AG20443 (cell line): ENCODE measurements around the gene TSHZ2.

Experiments
- DNase-seq: peaks from one replicate; pipeline ENCODE4 v3.0.0; 2012; ENCODE audit warnings: low spot score, mixed read lengths

TSHZ2 gene

DNA sequence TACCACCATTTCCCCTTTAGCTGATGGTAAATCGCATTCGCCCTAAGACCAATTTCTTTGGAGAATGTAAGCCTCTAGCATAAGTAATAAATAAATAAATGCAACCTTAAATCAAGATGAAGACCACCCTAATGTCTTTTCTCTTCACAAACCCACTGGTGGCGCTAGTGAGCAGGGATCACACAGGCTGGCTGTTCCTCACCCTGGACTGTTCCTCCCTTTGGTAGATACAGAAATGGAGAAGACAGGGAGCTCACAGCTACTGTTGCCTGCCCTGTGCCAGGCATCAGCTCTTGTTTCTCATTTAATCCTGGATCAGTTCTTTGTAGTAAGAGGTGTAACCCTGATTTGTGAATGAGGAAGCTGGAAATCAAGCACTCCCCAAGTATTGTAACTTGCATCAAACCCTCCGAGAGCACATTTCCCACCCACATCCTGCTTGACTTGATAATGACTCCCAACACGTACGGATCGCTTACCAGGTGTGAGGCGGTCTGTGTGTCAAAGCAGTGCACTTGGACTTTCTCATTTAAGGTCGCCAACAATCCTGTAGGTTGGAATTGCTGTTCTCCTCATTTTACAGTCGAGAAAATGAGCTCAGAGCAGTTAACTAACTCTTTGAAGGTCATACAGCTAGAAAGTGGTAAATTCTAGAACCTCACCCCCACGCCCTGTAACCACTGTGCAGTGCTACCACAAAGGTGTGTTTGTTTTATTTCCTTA is 236.1 kb downstream of the TSHZ2 start:
- DNase-seq: no peak

DNA sequence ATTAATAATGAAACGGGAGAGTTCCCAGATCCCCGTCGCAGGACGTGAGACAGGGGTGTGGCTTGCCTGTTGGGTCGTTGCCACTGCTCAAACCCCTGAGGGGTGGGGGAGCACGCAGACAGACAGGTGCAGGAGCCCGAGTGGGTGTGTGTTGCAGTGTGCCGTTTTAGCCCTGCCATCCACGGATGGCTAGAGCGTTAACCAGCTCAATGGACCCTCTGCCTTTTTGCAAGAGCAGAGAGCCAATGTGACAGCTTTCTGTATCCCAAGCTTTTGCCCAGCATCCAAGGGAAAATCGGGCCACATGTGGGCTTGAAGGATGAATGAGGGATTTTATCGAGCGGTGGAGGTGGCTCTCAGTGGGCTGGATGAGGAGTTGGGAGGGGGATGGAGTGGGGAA is 237.9 kb downstream of the TSHZ2 start:
- no peak for DNase-seq

DNA sequence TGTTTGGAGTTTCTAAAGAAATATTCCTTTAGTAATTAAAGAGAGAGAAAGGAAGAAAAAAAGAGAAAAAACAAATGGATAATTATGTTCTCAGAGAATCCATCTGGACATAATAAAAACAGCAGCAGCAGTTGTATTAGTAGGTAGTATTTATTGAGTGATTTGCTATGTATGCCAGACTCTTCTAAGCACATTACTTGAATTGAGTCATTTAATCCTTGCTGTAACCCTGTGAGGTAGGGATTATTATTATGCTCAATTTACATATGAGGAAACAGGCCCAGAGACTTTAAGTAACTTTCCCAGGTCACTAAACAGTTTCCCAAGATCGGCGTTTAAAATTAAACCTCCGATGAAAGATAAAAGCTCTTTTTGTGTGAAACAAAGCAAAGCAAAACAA is 238.8 kb downstream of the TSHZ2 start:
- no peak for DNase-seq

DNA sequence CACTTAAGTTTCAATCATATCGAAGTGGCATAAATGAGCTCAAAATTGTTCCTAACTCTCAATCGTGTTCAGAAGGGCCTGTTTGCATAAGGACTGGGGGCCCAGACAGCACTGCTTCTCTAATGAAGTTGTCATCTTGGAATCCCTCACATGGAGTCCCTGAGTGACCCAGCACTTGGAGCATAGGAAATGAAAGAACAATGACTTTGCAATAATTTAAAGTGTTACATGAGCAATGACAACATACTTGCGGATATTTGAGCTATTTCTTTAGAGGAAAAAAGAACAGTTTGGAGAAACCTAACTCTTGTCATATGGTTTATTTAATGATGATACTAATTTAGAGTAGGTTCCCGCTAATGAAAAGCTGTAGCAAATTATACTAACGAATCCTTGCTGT is 239.9 kb downstream of the TSHZ2 start:
- DNase-seq: no peak

DNA sequence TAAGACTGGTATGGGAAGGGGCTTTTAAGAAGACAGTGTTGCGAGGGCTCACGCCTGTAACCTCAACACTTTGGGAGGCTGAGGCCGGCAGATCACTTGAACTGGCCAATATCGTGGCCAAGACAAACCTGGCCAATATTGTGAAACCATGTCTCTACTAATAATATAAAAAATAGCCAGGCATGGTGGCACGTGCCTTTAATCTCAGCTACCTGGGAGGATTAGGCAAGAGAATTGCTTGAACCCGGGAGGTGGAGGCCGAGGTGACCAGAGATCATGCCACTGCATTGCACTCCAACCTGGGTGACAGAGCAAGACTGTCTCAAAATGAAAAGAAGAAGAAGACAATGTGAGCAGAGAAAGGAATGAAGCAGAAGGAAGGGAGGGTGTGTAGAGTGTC is 242.2 kb downstream of the TSHZ2 start:
- DNase-seq: no peak

DNA sequence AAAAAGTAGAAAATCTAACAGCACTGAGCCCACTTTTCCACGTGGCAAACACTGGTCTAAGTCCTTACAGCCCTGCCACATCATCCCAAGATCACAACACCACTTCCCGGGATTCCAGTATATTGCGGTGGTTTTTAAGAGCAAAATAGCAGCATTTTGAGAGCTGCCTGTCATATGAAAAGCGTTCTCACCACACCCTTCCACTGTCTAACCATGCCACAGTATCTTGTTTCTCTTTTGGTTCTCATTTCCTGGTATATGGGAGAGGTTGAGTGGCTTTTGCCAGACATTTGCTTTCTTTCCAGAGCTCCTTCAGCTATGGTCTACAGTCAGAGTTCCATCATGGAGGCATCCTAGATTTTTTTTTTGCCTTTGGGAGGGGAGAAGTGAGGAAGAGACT is 243.0 kb downstream of the TSHZ2 start:
- DNase-seq: no peak

DNA sequence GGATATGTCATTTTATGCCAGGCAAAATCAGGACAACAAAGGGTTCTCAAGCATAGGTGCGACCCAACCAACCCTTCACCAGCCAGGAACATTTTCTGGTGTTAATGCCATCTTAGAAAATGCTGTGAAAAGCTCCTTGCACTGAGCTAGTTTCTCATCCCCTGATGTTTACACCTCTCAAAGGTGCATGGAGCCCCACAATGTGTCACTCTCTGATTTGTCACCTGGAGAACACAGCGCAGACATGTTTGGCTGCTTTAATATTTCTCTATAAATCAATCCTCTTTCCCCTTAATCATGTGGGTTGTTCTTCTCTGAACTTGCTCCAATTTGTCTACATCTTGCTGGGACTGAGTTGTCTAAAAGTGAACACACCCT is 244.3 kb downstream of the TSHZ2 start:
- no peak for DNase-seq

DNA sequence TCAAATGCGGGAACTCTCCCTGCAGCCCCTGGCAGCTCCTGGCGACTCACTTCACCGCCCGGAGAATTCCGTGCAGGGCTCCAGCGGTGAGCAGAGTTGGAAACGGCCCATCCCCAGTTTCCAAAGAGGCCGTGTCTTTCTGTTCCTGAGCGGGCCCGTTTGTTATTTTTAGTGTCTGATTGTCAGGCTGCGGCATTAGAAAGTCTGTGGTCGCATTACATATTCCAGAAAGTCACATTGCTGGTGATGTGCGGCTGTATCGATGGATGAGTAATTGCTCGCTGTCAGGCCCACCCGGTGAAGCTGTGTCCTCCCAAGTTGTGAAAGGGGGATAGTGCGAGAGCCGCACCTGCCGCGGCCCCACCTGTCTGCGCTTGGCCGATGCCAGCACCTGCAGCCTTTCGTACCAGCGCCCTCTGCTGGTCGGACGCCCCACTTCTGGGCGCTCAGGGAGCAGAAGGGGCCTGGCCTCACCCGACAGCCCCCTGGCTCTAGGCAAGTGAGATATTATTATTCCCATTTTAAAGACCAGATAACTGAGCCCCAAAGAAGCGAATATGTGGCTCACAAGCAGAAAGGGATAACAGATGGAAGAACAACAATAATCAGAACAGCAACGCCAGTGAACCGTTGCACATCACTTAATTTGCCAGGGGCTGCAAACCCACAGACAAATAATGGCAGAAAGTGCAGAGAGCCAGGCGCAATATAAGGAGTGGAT is 244.9 kb downstream of the TSHZ2 start:
- DNase-seq: peak; percentile 75

DNA sequence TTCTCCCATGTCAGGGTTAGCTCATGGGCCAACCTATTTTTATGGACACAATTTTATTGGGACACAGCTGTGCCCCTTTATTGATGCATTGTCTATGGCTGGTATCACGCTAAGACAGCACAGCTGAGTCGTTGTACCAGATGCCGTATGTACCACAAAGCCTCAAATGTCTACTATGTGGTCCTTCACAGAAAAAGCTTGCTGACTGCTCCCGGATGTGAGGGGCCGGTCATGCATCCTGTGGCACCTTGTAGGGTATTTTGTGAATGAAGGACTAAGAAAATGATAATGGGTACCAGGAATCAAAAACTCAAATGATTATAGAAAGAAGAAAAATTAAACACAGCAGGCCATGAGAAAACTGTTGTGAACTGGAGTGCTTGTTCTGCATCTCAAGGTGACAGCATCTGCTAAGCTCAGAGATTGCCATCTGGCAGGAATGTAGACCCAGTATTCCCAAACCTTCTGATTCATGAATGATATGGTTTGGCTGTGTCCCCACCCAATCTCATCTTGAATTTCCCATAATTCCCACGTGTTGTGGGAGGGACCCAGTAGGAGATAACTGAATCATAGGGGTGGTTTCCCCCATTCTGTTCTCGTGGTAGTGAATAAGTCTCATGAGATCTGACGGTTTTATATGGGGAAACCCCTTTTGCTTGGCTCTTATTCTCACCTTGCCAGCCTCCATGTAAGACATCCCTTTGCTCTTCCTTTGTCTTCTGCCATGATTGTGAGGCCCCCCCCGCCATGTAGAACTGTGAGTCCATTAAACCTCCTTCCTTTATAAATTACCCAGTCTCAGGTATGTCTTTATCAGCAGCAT is 248.5 kb downstream of the TSHZ2 start:
- no peak for DNase-seq

DNA sequence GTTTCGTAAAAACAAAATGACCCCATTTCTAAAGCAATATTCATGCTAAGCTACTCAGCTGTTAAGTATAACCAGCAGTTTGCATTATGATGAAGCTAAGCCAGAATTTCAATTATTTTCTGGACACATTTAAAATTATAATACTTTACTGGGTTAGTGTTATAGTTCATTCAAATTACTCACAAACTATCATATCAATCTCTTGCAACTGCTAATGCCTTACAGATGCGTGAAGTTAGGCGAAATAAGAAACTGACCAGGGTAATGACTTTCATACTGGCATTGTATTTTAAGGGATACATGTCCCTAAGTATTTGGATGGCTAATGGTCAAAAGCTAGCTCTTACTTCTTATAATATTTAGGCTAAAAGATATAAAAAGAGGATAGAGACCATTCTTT is 249.6 kb downstream of the TSHZ2 start:
- DNase-seq: no peak

DNA sequence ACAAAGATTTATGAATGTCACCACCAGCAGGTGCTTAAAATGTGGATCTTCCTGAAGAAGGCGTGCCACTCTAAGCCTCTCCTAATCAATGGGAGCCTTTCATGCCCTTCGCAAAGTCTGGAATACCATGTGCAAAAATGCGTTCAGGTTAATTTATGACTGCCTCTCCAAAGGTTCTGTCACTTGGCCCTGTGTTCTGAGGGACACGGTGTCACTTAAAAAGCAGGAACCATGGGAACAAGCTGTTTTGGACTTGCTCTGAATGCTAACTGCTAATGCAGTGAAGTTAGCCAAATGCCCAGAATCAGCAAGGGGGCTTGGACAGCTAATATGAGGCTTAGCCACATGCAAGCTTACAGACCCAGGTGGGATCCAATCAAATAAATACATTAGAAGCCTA is 250.3 kb downstream of the TSHZ2 start:
- no peak for DNase-seq

DNA sequence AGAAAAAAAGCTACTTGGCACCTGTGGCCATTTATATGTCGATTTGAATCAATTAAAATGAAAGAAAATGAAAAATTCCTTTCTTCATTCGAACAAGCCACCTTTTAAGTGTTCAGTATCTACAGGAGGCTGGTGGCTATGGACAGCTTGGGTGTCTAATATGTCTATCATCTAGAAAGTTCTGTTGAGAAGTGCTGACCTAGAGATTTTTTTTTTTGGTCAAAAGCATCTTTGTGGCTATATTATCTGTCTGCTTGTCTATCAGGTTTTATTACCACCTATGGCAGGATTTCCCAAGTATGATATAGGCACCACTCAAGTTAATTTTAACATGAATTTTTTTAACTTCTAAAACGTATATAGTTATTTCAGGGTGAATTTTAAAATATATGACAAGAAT is 250.8 kb downstream of the TSHZ2 start:
- DNase-seq: no peak

DNA sequence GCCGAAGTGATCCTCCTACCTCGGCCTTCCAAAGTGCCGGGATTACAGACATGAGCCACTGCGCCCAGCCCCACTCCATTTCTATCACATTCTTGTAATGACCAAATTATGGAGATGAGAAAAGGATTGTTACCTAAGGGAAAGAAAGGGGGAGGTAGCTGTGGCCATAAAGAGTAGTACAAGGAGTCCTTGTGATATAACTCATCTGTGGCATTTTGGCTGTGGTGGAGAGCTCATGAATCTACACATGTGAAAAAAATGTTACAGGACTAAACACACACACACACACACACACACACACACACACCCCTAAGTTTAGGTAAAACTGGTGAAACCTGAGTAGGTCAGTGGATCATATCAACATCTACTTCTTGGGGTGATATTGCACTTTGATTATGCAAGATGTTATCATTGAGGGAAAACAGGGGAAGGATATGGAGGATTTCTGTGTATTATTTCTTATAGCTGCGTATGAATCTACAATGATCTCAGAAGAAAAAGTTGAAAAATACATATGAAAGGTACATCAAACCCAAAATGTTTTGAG is 251.5 kb downstream of the TSHZ2 start:
- DNase-seq: no peak

DNA sequence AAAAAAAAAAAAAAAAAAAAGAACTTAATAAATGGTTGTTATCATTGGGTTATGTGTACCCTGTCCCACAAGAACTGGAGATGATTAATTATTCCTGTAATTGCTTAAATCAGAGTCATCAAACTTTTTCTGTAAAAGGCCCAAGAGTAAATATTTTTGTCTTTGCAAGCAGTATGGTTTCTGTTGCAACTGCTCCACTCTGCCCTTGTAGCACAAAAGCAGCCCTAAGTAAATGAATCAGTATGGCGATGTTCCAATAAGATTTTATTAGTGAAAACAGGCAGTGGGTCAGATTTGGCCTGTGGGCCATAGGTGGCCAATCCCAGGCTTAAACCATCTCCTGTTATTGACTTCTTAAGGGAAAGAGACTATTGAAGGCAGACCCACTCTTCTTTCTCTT is 252.7 kb downstream of the TSHZ2 start:
- peak; percentile 43 for DNase-seq

DNA sequence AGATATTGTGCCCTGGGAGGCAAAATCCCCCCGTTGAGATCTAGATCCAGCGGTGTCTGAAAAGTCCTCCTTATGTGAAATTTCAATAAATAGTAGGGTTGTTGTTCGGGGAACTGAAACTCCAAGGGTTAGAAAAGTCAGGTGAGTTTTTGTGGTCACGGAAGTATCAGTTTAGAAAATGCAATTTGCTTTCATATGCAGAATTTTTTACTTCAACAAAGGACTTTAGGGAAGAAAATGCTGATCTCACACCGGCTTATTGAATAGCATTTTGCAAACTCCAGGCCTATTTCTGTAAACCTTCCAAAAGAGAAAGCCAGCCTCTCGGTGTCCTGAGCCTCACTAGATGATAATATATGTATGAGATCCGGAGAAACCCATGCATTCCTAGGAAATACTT is 254.7 kb downstream of the TSHZ2 start:
- DNase-seq: no peak

DNA sequence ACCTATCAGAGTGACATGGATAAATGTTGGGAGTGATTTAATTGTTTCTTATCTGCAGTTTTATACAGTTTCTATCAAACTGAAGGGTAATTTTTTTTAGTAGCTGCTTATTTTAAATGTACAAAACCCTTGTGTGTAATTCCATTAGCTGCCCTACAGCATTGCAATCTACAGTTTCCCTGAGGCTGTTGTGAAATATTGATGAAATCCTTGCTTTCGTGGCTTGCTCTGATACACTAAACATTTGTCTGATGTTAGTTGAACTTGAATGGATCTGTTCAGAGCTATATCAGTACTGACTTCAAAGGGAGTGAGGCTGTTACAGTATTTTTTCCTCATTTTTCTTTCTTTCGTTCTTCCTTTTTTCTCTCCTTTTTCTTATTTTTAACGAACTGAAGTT is 255.4 kb downstream of the TSHZ2 start:
- peak; percentile 25 for DNase-seq

DNA sequence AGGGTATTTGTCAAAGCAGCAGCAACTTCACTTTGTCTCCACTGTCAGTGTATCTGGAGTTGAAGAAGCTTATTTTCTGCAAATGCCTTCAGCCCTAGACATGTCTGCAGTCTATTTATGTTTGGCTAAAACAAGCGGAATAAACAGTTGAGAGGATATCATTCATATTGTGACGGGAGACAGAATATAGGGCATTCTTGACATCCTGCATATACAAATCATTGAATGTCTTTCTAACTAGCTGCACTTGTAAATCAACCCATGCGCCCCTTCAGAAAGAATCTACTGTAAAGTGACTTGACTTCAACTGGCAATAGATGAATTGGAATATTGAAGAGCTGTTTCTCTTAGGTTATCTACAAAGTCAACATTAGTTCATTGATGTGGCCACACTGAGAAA is 258.9 kb downstream of the TSHZ2 start:
- DNase-seq: no peak

DNA sequence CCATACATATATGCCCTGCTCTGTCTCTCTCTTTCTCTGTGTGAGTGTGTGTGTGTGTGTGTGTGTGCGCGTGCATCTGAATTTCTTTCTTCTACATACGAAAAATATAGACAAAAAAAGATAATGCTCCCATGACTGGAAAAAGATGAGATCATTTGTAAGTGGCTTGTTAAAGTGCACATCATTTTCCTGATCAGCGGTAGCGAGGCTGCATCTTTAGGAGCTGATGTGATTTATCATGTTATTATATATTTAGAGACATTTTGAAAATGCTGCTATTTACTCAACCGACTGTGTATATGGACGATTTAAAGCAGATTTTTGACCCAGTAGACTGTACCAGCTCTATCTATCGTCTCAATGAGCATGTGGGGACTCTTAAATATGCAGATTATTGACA is 265.3 kb downstream of the TSHZ2 start:
- no peak for DNase-seq

DNA sequence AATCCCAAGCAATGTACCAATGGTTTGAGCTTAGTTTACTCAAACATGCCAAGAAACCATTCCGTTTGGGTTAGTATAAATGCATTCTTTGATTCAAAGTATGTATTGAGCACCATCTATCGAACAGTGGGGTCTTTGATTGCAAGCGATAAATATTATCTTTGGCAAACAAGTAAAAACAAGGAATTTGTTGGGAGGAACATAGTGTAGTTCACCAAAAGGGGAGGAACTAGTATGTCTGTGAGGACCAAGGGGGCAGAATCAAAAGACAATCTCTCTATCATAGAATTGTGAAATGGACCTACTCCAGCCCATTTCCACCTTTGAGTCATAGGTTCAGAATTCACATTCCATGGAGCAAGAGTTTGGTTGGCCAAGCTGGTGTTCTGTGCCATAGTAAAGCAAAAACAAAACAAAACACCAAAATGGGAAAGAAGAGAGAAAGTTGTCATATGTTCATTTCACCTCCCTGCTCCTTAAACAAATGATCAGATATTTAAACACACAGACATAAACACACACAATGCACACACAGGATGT is 266.0 kb downstream of the TSHZ2 start:
- peak; percentile 62 for DNase-seq

DNA sequence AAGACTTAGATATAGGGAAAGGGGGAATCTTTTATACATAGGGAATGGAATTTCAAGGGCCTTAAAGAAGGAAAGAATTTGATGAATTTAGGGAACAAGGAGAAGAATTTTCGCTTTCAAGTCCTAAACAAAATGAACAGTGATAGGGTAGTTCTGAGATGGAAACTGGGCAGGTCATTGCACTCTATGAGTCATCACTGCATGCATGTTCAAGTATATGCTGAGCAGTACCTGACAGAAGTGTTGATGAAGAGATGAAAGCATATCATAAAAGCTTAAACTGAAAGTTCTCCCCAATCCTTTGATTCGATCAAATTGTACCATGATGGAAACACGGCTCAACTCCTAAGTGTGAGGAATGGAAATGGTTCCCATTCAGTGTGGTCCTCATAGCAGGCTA is 271.0 kb downstream of the TSHZ2 start:
- DNase-seq: no peak

DNA sequence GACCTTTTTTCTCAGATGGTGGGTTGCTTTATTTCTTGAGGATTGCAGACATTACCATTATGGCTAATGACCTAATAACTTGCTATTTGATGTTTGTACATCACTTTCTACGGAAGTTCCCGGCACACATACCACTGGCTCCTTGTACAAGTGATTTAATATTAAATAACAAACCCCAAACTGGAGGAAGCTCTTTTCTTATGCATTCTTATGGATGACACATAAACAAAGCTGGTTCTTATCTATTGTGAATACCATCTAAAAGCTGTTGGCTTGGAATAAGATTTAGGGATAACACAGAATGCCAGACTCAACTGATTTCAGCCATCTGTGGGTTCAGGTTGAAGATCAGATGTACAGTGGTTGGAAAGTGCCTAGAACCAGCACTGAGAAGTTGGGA is 272.6 kb downstream of the TSHZ2 start:
- no peak for DNase-seq

DNA sequence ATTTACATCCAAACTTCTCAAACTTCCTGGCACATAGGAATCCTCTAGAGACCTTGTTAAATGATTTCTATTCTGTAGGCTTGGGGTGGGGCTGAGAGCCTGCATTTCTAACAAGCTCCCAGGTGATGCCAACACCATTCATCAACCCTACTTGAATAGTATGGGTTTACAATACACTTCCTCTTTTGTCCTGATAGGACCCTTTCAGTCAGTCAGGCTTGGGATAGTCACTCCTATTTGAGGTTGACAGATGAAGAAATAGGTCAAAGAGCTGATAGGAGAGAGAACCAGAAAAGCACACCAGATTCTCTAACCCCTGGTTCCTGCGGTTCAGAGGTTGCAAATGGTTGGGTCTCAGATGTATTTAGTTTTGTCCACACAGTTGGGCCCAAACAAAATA is 273.4 kb downstream of the TSHZ2 start:
- DNase-seq: no peak
